ENCODE data around the gene DPYSL5. TPM values are rescaled to one million over a fixed set of nuclear protein-coding genes. Genes with fewer than 3 reads are reported as not detected.

Gene DPYSL5
- total and polyA plus RNA-seq, 2 of the 13 experiments (the other 11 are each of a cell fraction or from before 2014, with no cell fraction given) = 0.15 TPM; not detected in 1

DNA sequence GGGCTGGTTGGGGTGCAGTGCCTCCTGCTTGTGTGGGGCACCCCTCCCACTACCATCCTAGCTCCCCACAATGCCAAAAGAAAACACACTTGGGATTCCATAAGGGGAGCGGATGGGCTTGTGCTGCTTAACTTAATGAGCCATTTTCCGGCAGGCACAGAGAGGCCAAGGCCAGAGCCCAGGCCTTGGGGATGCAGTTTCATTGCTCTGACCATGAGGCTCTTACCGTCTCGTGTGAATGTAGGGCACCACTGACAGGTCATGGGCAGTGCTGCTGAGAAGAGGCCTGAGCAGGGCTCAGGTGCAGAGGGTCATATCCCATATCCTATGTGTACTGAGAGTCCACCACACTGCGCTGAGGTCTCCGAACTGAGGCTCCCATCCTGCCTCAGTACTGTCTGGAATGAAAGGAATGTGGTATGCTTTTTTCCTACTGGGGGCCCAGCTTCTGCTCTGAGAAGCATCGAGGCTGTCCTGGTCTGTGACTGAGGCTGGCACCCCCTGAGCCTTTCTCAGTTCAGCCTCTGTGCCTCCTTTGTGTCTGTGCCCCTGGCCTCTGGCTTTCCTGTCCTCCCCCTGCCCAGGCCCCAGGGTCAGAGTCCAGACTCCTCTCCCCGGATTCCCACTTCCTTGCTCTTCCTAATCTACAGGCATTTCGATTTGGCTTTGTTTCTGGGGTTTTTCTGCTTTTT, 77.3 kb downstream of the DPYSL5 start (continued):
- TF ChIP-seq MAZ (IDR thresholded peaks at IDR 0.05; ENCODE audit: borderline replicate concordance, low read depth, low read length) (no peak), MAZ (CRISPR knock-in tag; IDR thresholded peaks at IDR 0.05; ENCODE audit: low read depth) (no peak), ZNF639 (CRISPR knock-in tag; conservative IDR thresholded peaks at IDR 0.05) (no peak), ZFAT (CRISPR knock-in tag; conservative IDR thresholded peaks at IDR 0.05) (no peak), GMEB2 (CRISPR knock-in tag; IDR thresholded peaks at IDR 0.05; ENCODE audit: low read depth) (no peak), ATF6 (CRISPR knock-in tag; conservative IDR thresholded peaks at IDR 0.05) (no peak), ZNF605 (CRISPR knock-in tag; IDR thresholded peaks at IDR 0.05) (no peak; the same call in 1 of the 2 replicates), ZC3H4 (CRISPR knock-in tag; IDR thresholded peaks at IDR 0.05; ENCODE audit: borderline replicate concordance) (no peak), ZNF513 (CRISPR knock-in tag; conservative IDR thresholded peaks at IDR 0.05) (no peak), ZBTB42 (CRISPR knock-in tag; IDR thresholded peaks at IDR 0.05) (no peak), ZNF317 (CRISPR knock-in tag; IDR thresholded peaks at IDR 0.05) (peak; percentile 32; the same call in 1 of the 2 replicates), CHD2 (IDR thresholded peaks at IDR 0.05; ENCODE audit: low read depth, low read length) (no peak), SP5 (CRISPR knock-in tag; IDR thresholded peaks at IDR 0.05; ENCODE audit: borderline replicate concordance, low read depth) (0 out of 2 replicates have a peak, but pooled peaks have one; percentile 27), SP4 (CRISPR knock-in tag; IDR thresholded peaks at IDR 0.05) (peak; percentile 61; the same call in 1 of the 2 replicates)
- TF ChIP-seq, protein P1, sequence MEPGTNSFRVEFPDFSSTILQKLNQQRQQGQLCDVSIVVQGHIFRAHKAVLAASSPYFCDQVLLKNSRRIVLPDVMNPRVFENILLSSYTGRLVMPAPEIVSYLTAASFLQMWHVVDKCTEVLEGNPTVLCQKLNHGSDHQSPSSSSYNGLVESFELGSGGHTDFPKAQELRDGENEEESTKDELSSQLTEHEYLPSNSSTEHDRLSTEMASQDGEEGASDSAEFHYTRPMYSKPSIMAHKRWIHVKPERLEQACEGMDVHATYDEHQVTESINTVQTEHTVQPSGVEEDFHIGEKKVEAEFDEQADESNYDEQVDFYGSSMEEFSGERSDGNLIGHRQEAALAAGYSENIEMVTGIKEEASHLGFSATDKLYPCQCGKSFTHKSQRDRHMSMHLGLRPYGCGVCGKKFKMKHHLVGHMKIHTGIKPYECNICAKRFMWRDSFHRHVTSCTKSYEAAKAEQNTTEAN (CRISPR knock-in tag; conservative IDR thresholded peaks at IDR 0.05) = 0 out of 2 replicates have a peak, but pooled peaks have one; percentile 34
- TF ChIP-seq, protein P2, sequence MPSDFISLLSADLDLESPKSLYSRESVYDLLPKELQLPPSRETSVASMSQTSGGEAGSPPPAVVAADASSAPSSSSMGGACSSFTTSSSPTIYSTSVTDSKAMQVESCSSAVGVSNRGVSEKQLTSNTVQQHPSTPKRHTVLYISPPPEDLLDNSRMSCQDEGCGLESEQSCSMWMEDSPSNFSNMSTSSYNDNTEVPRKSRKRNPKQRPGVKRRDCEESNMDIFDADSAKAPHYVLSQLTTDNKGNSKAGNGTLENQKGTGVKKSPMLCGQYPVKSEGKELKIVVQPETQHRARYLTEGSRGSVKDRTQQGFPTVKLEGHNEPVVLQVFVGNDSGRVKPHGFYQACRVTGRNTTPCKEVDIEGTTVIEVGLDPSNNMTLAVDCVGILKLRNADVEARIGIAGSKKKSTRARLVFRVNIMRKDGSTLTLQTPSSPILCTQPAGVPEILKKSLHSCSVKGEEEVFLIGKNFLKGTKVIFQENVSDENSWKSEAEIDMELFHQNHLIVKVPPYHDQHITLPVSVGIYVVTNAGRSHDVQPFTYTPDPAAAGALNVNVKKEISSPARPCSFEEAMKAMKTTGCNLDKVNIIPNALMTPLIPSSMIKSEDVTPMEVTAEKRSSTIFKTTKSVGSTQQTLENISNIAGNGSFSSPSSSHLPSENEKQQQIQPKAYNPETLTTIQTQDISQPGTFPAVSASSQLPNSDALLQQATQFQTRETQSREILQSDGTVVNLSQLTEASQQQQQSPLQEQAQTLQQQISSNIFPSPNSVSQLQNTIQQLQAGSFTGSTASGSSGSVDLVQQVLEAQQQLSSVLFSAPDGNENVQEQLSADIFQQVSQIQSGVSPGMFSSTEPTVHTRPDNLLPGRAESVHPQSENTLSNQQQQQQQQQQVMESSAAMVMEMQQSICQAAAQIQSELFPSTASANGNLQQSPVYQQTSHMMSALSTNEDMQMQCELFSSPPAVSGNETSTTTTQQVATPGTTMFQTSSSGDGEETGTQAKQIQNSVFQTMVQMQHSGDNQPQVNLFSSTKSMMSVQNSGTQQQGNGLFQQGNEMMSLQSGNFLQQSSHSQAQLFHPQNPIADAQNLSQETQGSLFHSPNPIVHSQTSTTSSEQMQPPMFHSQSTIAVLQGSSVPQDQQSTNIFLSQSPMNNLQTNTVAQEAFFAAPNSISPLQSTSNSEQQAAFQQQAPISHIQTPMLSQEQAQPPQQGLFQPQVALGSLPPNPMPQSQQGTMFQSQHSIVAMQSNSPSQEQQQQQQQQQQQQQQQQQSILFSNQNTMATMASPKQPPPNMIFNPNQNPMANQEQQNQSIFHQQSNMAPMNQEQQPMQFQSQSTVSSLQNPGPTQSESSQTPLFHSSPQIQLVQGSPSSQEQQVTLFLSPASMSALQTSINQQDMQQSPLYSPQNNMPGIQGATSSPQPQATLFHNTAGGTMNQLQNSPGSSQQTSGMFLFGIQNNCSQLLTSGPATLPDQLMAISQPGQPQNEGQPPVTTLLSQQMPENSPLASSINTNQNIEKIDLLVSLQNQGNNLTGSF (CRISPR knock-in tag; IDR thresholded peaks at IDR 0.05) = no peak

Data from HepG2 (cell line).